Measurements from ENCODE around the gene CEACAM19.
"Not testable (repeated sequence)": the region's sequence is repeated elsewhere in the genome, so short reads cannot be mapped to it uniquely, and the experiment has no call there.

The CEACAM19 gene

DNA sequence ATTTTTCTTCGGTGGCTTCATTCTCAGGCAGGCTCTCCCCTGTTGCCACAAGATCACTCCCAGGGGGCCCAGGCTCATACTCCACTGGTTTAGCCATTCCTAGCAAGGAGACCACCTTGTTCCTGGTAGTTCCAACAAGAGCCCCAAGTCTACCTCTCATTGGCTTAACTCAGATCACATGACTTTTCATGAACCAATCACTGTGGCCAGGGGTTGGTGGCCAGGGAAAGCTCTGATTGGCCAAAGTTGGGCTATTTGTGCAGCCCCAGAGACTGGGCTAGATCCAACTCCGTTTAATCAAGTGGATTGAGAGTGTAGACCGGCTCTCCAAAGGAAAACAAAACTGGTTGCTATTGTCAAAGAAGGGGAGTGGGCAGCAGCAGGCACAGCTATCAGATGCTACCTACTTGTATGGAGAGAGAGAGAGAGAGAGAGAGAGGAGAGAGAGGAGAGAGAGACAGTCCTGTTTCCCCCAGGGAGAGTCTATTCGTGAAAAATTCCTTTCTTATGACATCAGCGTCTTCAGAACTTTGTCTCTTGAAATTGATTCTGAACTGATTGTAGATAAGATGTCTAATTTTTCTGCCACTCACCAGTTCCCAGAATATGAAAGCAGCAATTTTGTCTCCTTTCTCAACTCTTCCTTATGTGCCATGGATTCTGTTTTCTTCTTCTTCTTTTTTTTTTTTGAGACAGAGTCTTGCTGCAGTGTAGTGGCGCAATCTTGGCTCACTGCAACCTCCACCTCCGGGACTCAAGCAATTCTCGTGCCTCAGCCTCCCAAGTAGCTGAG lies 5.9 kb downstream of the CEACAM19 start:
- DNase-seq: peak; percentile 23

GRCh38 chr19:44680536-44680935 lies 9.3 kb downstream of the CEACAM19 start:
- no peak for DNase-seq

DNA sequence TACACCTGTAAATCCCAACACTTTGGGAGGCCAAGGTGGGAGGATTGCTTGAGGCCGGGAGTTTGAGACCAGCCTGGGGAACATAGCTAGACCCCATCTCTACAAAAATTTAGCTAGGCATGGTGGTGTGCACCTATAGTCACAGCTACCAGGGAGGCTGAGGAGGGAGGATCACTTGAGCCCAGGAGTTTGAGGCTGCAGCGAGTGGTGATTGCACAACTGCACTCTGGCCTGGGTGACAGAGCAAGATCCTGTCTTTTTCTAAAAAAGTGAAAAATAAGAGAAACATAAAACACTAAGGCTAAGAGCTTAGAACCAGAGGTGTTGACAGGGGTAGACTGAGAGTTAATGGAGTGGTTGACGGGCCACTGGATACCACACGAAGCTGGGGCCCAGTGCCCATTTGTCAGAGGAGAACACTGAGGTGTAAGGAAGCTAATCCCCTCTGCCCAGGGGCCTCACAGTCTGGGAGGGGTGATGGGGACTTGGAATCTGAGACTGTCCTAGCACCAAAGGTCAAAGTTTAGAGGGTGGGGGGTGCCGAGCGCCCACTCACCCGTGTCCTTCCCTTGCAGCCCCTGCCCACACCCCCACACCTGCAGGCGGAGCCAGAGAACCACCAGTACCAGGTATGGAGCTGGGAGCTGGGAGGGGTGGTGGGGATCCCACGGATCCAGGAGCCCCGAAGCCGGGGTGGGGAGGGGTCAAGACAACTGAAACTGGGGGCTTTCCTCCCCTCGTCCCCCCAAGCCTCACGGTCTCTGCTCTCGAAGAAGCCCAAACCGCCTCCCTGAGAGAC lies 10.9 kb downstream of the CEACAM19 start:
- DNase-seq: no peak

DNA sequence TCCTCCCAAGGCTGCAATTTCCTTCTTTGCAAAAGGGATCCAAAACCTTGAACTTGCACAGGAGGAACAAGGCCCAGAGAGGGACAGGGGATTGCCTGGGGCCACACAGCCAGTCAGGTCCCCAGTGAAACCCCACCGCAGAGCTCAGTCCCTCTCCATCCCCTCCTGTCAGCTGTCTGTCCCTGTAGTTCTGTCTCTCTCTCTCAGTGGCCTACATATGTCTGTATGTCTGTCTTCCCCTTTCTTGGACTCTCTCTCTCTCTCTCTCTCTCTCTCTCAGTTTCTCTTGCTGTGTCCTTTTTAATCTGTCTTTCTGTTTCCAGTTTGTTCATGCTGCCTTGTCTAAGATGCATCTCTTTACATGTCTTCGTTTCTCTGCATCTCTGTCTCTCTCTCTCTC lies 11.5 kb downstream of the CEACAM19 start:
- DNase-seq: no peak

GRCh38 chr19:44683434-44684210 lies 12.3 kb downstream of the CEACAM19 start:
- no peak for DNase-seq

GRCh38 chr19:44684396-44684795 lies 13.1 kb downstream of the CEACAM19 start:
- not testable (repeated sequence) for DNase-seq

GRCh38 chr19:44684892-44685863 lies 13.9 kb downstream of the CEACAM19 start:
- DNase-seq: peak; percentile 89

GRCh38 chr19:44685877-44686276 lies 14.6 kb downstream of the CEACAM19 start:
- no peak for DNase-seq

GRCh38 chr19:44686896-44687295 lies 15.6 kb downstream of the CEACAM19 start:
- no peak for DNase-seq

DNA sequence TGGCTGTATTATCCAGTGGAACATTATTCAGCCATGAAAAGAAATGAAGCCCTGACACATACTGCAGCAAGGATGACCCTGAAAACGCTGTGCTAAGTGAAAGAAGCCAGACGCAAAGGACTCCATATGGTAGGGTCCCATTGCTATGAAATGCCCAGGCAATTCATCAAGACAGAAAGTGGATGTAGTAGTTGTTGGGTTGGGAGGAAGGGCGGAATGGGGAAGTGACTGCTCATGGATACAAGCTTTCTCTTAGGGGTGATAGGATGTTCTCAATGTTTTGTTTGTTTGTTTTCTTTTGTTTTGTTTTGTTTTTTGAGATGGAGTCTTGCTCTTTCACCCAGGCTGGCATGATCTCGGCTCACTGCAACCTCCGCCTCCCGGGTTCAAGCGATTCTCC lies 16.6 kb downstream of the CEACAM19 start:
- DNase-seq: no peak

- peak; percentile 30 for DNase-seq
Observed at GRCh38 chr19:44689290-44690130, 18.2 kb downstream of the CEACAM19 start.

DNA sequence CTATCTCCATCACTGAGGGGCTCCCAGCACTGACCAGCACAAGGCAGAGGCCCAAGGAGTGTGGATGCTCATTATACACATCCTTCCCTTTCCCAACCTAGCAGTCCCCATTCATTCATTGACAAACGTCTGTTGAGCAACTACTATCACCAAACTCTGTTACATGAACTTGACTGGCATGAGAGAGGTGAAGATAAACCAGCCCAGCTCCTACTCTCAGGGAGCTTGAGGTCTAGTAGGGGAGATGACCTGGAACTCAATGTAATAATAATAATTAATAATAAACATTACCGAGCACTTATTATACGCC lies 18.8 kb downstream of the CEACAM19 start:
- DNase-seq: no peak

DNA sequence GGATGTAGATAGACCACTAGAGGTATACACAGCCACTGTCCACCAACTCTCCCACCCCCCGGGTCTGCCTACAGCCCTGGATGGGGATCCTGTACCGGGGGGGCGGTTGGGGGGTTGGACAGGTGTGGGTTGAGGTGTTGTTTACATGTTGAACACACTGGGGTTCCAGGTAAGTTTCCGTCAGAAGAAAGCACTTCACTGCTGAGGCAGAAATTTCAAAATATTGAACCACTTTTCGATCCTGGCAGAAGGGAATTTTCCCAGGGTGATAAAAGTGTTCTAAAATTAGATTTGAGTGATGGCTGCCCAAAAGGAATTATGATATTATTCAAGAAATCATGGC lies 21.1 kb downstream of the CEACAM19 start:
- no peak for DNase-seq

GRCh38 chr19:44694184-44694579 lies 22.9 kb downstream of the CEACAM19 start:
- no peak for DNase-seq

DNA sequence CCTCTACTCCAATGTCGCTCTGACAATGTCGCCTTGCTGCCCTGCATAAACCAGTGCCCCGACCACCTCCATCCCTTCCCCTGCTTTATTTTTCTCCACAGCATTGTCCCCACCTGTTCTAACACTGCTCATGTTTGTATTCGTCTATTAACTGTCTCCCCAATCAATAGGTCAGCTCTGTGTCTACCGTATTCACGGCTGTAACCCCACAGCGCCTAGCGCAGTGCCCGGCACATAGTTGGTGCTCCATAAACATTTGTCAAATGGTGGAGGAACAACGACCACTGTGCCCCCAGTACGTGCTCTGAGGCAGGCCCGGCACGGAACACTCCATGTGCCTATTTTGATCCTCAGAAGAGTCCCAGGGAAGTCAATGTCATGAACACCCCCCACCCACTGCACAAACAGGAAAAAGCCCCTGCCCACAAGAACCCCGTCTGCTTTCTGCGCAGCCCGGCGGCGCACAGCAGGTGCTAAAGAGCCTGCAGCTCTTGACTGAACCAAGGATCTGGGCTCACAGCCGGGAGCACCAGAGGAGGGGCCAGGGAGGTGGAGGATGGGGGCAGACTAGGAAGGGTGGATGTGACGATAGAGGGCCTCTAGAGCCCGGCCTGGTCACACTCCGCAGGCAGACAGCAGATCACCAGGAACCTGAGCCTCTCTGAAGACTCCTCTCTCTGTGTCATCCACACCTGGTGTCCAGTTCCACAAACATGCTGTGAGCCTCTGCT lies 25.8 kb downstream of the CEACAM19 start:
- no peak for DNase-seq

- DNase-seq: no peak
Observed at GRCh38 chr19:44697670-44698034, 26.4 kb downstream of the CEACAM19 start.

- no peak for DNase-seq
Observed at GRCh38 chr19:44698492-44699201, 27.4 kb downstream of the CEACAM19 start, which contains the start of gene CEACAM16. TSS of gene CEACAM16 (plus strand) at chr19:44699151. CDS start at chr19:44701457, 2,306 bp downstream.

DNA sequence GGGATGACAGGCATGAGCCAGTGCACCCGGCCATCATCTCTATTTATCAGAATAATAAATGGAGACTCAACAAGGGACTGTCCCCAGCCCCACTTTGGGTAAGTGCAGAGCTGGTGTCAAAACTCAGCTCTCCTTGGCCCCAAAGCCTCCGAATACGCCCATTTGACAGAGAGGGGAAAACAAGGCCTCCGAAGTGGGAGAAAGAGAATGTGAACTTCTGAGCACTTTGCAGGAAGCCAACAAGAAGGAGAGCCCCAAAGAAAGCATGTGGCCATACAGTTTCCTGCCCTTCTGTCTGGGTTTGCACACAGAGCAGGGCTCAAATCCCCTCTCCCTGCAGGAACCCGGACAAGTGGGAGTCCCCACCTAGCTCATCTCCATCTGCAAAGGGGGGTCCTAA lies 29.3 kb downstream of the CEACAM19 start:
- no peak for DNase-seq

GRCh38 chr19:44701228-44701627 lies 29.9 kb downstream of the CEACAM19 start:
- no peak for DNase-seq

DNA sequence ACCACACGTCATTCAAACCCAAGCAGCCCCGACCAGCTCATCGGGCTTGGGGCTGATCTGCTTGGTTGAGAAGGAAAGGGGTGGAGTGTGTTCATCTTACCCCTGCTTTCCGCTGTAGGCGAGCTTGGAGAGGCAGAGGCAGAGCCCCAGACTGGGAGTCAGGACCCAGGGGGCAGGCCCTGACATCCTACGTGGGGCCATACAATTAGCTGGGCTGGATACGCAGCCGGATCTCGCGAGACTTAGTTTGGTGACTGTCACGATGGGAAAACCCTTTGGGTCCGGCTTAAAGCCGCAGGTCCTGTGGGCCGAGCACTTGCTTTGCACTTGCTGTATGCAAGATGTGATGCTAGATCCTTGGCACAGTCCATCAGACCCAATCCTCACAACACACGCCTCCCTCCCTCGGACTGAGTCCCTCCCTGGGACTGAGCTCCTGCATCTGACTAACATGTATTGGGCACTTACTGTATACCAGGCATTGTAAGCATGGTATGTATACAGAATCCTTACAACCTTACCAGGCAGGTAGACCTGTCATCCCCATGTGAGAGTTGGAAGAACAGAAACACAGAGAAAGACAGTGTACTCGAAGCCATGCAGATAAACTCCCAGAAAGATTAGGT lies 31.4 kb downstream of the CEACAM19 start:
- no peak for DNase-seq
